ENCODE results near the gene ADAMTS17.
A peak's percentile ranks its signal among the peaks of the same experiment; 100 is the strongest.
"Not testable (repeated sequence)": the region's sequence is repeated elsewhere in the genome, so short reads cannot be mapped to it uniquely, and the experiment has no call there.

Gene ADAMTS17

DNA sequence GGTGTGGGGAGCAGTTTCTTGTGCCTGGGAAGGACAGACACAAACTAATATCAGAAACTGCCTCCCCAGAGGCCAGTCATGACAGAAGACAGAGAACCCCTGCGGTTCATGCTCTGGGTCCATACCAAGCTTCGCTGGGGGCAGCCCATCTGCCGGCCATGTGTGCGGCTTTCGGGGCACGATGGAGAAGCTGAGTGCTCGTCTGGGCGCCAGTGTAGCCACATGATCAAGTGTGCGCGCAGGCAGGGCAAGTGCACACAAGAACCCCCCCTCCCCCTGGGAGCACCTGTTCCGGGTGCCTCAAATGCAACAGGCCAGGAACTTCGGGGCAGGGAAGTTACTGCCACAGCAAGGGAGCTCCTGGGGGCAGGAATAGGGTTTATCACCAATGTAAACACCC is 1.8 kb downstream of the ADAMTS17 start:
- no peak overlapping the region for H3K9ac ChIP-seq (ENCODE audit: insufficient read length, low read depth)
- DNase-seq (ENCODE audit: low read depth, low spot score): no peak
- H3K27me3 ChIP-seq (ENCODE audit: insufficient read depth, insufficient read length): peaks cover 33% of the 10 kb centered on the region
- no peak overlapping the region for H3K4me3 ChIP-seq (ENCODE audit: insufficient read length, low read depth)
- no peaks in the 10 kb centered on the region for H3K9me3 ChIP-seq (ENCODE audit: insufficient read depth, low read length)
- no peaks in the 10 kb centered on the region for H3K36me3 ChIP-seq (ENCODE audit: insufficient read depth, insufficient read length, low read length)
- H3K4me1 ChIP-seq (ENCODE audit: insufficient read depth, insufficient read length): peaks cover 5% of the 10 kb centered on the region
- TF ChIP-seq YY1 (IDR thresholded peaks at IDR 0.05; ENCODE audit: insufficient read depth, insufficient read length) (no peak), SUZ12 (IDR thresholded peaks at IDR 0.05; ENCODE audit: extremely low read depth, insufficient read depth, insufficient read length) (no peak), ZNF274 (IDR thresholded peaks at IDR 0.05; ENCODE audit: low read depth, low read length) (no peak)

DNA sequence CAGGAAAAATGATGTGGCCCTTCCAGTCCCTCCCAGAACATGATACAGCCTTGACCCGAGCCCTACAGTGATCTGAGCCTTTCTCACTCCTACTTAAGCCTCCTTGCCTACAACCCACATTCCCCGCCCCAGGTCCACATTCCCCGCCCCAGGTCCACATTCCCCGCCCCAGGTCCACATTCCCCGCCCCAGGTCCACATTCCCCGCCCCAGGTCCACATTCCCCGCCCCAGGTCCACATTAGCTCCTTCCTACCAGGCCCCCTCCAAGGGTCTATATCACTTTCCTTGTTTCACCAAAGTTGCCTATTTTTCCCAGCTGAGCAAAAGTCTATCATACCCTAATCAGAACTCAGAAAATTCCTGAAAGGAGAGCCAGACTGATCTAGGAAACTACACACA is 2.3 kb downstream of the ADAMTS17 start:
- H3K4me1 ChIP-seq (ENCODE audit: insufficient read depth, insufficient read length); H3K9me3 ChIP-seq (ENCODE audit: insufficient read depth, low read length); H3K9ac ChIP-seq (ENCODE audit: insufficient read length, low read depth); DNase-seq (ENCODE audit: low read depth, low spot score); H3K36me3 ChIP-seq (ENCODE audit: insufficient read depth, insufficient read length, low read length); H3K4me3 ChIP-seq (ENCODE audit: insufficient read length, low read depth): not testable (repeated sequence)
- H3K27me3 ChIP-seq (ENCODE audit: insufficient read depth, insufficient read length): peaks cover 33% of the 10 kb centered on the region

DNA sequence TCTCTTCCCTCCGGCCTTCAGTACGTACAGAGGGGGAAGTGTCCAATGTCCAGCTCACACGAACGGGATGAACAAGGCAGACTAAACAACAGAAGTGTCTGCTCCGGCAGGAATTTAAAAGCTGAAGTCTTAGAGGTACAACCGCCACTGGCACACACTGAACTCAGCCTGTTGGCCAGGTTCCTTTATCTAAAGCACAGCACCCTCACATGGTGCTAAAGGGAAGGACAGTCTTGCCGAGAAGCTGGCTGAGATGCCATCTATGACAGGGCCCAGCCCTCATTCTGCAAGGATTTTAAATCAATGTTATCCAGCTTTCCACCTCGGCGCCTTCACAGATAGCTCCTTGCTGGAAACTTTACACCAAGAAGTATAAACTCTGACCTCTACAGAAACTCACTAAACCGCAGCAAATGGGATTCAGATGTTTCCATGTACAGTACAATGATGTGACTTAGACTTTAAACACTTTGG is 2.8 kb downstream of the ADAMTS17 start:
- no peak for TF ChIP-seq YY1 (IDR thresholded peaks at IDR 0.05; ENCODE audit: insufficient read depth, insufficient read length)
- TF ChIP-seq SUZ12 (IDR thresholded peaks at IDR 0.05; ENCODE audit: extremely low read depth, insufficient read depth, insufficient read length): no peak
- TF ChIP-seq ZNF274 (IDR thresholded peaks at IDR 0.05; ENCODE audit: low read depth, low read length): no peak
- no peaks in the 10 kb centered on the region for H3K9me3 ChIP-seq (ENCODE audit: insufficient read depth, low read length)
- peaks cover 33% of the 10 kb centered on the region for H3K27me3 ChIP-seq (ENCODE audit: insufficient read depth, insufficient read length)
- no peak overlapping the region for H3K9ac ChIP-seq (ENCODE audit: insufficient read length, low read depth)
- no peak overlapping the region for H3K4me3 ChIP-seq (ENCODE audit: insufficient read length, low read depth)
- H3K4me1 ChIP-seq (ENCODE audit: insufficient read depth, insufficient read length): peaks cover 13% of the 10 kb centered on the region
- DNase-seq (ENCODE audit: low read depth, low spot score): peak; percentile 75
- no peaks in the 10 kb centered on the region for H3K36me3 ChIP-seq (ENCODE audit: insufficient read depth, insufficient read length, low read length)

DNA sequence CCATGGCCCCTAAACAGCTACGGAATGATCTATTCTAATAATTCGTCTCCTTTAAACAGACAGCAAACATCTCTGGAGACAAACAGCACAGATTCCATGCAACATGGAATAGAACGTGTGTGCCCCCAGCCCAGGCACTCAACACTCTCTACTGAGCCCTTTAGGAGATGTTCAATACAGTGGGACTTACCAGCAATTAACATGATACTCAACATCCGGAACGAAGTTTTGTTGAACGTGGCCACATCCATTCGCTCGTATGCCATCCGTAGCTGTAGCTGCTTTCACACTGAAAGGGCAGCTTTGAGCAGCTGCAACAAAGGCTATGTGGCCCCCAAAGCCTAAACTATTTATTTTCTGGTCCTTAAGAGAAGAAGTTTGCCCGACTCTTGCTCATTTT is 3.5 kb downstream of the ADAMTS17 start:
- H3K4me1 ChIP-seq (ENCODE audit: insufficient read depth, insufficient read length): peaks cover 13% of the 10 kb centered on the region
- DNase-seq (ENCODE audit: low read depth, low spot score): no peak
- H3K4me3 ChIP-seq (ENCODE audit: insufficient read length, low read depth): no peak overlapping the region
- H3K9me3 ChIP-seq (ENCODE audit: insufficient read depth, low read length): no peaks in the 10 kb centered on the region
- H3K27me3 ChIP-seq (ENCODE audit: insufficient read depth, insufficient read length): peaks cover 31% of the 10 kb centered on the region
- H3K9ac ChIP-seq (ENCODE audit: insufficient read length, low read depth): no peak overlapping the region
- TF ChIP-seq YY1 (IDR thresholded peaks at IDR 0.05; ENCODE audit: insufficient read depth, insufficient read length) (no peak), ZNF274 (IDR thresholded peaks at IDR 0.05; ENCODE audit: low read depth, low read length) (no peak), SUZ12 (IDR thresholded peaks at IDR 0.05; ENCODE audit: extremely low read depth, insufficient read depth, insufficient read length) (no peak)
- H3K36me3 ChIP-seq (ENCODE audit: insufficient read depth, insufficient read length, low read length): no peaks in the 10 kb centered on the region

DNA sequence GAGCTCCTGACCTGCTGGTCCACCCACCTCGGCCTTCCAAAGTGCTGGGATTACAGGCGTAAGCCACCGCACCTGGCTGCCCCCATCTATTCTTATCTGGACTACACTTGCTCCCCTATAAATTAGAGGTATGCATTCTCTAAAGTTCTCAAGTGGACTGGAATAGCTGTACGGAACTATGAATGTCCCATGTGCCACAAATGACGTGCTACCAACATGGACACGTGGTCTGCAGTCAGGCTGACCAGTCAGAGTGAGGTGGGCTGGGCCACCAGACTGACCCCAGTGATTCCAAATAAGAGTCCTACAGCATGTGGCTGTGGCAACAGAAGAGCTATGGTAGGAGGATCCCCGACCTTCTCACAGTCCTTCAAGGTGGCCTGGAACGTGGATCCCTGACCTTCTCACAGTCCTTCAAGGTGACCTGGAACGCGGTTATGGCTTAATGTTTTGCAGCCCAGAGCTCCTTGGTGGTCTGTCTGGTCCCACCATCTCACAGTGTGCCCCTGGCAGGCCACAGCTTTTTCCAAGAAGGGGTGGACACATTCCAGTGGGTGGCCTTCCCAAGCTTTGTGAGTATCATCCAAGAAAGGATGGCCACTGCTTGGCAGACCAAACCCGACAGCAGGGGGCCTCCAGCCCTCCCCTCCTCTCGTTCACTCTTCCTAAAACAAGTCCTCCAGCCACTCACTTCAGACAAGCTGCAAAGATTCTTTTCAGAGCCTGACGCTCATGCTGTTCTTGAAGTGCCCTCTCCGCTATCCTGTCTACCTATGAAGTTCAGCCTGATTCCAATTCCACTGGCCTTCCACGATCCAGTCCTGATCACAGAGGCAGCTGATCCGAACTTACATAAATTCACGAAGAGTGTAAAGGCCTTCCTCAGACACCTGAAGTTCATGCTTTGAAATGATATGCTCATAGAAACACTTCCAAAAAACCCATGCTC is 4.4 kb downstream of the ADAMTS17 start:
- Histone ChIP-seq H3K9me3 (ENCODE audit: insufficient read depth, low read length) (no peaks in the 10 kb centered on the region), H3K4me1 (ENCODE audit: insufficient read depth, insufficient read length) (peaks cover 13% of the 10 kb centered on the region), H3K4me3 (ENCODE audit: insufficient read length, low read depth) (no peak overlapping the region), H3K27me3 (ENCODE audit: insufficient read depth, insufficient read length) (peaks cover 24% of the 10 kb centered on the region), H3K9ac (ENCODE audit: insufficient read length, low read depth) (no peak overlapping the region), H3K36me3 (ENCODE audit: insufficient read depth, insufficient read length, low read length) (no peaks in the 10 kb centered on the region)
- TF ChIP-seq SUZ12 (IDR thresholded peaks at IDR 0.05; ENCODE audit: extremely low read depth, insufficient read depth, insufficient read length): no peak
- TF ChIP-seq ZNF274 (IDR thresholded peaks at IDR 0.05; ENCODE audit: low read depth, low read length): no peak
- TF ChIP-seq YY1 (IDR thresholded peaks at IDR 0.05; ENCODE audit: insufficient read depth, insufficient read length): no peak
- no peak for DNase-seq (ENCODE audit: low read depth, low spot score)

DNA sequence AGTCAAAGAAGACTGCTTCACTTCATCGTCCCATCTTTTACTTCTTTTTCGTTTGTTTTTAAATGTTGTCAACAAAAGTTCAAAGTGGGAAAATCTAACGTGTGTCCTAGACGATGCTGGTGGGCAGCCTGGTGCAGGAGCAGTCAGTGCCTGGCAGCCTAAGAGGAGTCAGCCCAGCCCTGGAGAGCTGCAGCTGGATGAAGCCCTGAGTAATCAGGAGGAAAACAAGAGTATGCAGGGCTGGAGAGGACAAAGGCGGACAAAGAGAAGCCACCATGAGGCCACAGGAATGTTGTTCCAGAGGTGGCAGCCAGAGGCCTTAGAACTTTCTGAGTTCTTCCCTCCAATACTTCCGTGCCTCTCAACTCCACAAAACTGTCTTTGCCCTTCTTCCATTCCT is 5.7 kb downstream of the ADAMTS17 start:
- no peak for DNase-seq (ENCODE audit: low read depth, low spot score)
- H3K9ac ChIP-seq (ENCODE audit: insufficient read length, low read depth): no peak overlapping the region
- H3K4me3 ChIP-seq (ENCODE audit: insufficient read length, low read depth): no peak overlapping the region
- H3K4me1 ChIP-seq (ENCODE audit: insufficient read depth, insufficient read length): peaks cover 13% of the 10 kb centered on the region
- no peaks in the 10 kb centered on the region for H3K9me3 ChIP-seq (ENCODE audit: insufficient read depth, low read length)
- H3K27me3 ChIP-seq (ENCODE audit: insufficient read depth, insufficient read length): peaks cover 15% of the 10 kb centered on the region
- H3K36me3 ChIP-seq (ENCODE audit: insufficient read depth, insufficient read length, low read length): no peaks in the 10 kb centered on the region
- TF ChIP-seq YY1 (IDR thresholded peaks at IDR 0.05; ENCODE audit: insufficient read depth, insufficient read length) (no peak), ZNF274 (IDR thresholded peaks at IDR 0.05; ENCODE audit: low read depth, low read length) (no peak), SUZ12 (IDR thresholded peaks at IDR 0.05; ENCODE audit: extremely low read depth, insufficient read depth, insufficient read length) (no peak)

DNA sequence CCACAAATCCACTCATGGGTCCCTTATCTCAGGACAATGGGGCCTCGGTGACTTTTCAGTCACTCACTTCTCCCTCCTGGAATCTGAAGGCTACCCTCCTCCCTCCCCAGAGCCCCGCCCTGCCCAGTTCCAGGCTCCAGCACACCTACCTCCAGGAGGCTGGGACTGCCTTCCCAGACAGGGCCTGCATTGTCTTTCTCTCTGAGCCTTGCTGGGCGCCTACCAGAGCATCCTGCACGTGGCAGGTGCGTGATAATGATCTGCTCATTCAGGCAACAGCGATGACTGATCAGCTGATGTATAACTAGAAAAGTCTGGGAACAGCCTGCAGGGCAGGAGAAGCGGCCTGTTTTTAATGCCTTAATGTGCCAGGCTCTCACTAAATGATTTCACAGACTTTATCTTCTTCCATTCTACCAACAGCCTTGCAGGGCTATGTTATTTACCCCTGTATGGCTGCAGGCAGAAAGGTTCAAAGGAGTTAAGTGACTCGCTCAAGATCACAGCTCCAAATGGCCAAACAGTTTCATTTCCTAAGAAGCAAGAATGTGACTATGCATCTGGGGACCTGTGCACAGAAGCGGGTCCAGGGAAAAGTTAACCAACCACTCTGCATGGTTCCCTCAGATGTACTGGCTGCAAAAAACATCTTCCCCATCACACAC is 6.3 kb downstream of the ADAMTS17 start:
- peaks cover 9% of the 10 kb centered on the region for H3K27me3 ChIP-seq (ENCODE audit: insufficient read depth, insufficient read length)
- TF ChIP-seq SUZ12 (IDR thresholded peaks at IDR 0.05; ENCODE audit: extremely low read depth, insufficient read depth, insufficient read length) (no peak), YY1 (IDR thresholded peaks at IDR 0.05; ENCODE audit: insufficient read depth, insufficient read length) (no peak), ZNF274 (IDR thresholded peaks at IDR 0.05; ENCODE audit: low read depth, low read length) (no peak)
- DNase-seq (ENCODE audit: low read depth, low spot score): no peak
- no peaks in the 10 kb centered on the region for H3K36me3 ChIP-seq (ENCODE audit: insufficient read depth, insufficient read length, low read length)
- peaks cover 13% of the 10 kb centered on the region for H3K4me1 ChIP-seq (ENCODE audit: insufficient read depth, insufficient read length)
- no peak overlapping the region for H3K4me3 ChIP-seq (ENCODE audit: insufficient read length, low read depth)
- no peak overlapping the region for H3K9ac ChIP-seq (ENCODE audit: insufficient read length, low read depth)
- no peaks in the 10 kb centered on the region for H3K9me3 ChIP-seq (ENCODE audit: insufficient read depth, low read length)
